Right lobe of liver (tissue), 6 donors: ENCODE results near the gene TMEM92. TPM values are rescaled to one million over a fixed set of nuclear protein-coding genes. Genes with fewer than 3 reads are reported as not detected.

ENCODE experiments used
- ATAC-seq, 4 donors: fragments of 200-7000 bp; cut with Tn5 transposase; one replicate each; pipeline ENCODE4 v1.9.1; 2020; ENCODE audit warnings: mild to moderate bottlenecking in 4 of 4, moderate library complexity in 4 of 4
- DNase-seq, 3 donors: peaks; one replicate each; pipeline ENCODE4 v3.0.0-alpha.2; 2020
- H3K27ac ChIP-seq, 3 donors: fragments of 200-600 bp; one replicate each; pipeline ENCODE4 v1.8.0; 2022
- H3K27me3 ChIP-seq, 2 donors: fragments of 200-600 bp; one replicate each; pipeline ENCODE4 v1.8.0; 2022
- H3K36me3 ChIP-seq, 4 donors: fragments of 200-600 bp; sonication (generic) in 1 of 4; one replicate each; pipeline versions ENCODE4 v1.5.1 to v1.8.0; 2017 to 2022; ENCODE audit warnings: control low read depth in 1 of 4
- H3K4me1 ChIP-seq, 4 donors: fragments of 200-600 bp; sonication (generic) in 1 of 4; one replicate each; pipeline versions ENCODE4 v1.5.1 to v1.8.0; 2017 to 2022; ENCODE audit warnings: control low read depth in 1 of 4
- H3K4me3 ChIP-seq, 3 donors: fragments of 200-600 bp; one replicate each; pipeline ENCODE4 v1.8.0; 2022
- H3K9me3 ChIP-seq, 4 donors: fragments of 200-600 bp; sonication (generic) in 1 of 4; one replicate each; pipeline versions ENCODE4 v1.5.1 to v1.8.0; 2017 to 2022; ENCODE audit warnings: control low read depth in 1 of 4
- CTCF ChIP-seq, 4 donors: fragments of 200-600 bp in 3 of 4; fragments of 450-650 bp in 1 of 4; IDR thresholded peaks; one replicate each; pipeline versions ENCODE4 v1.5.1 to v1.8.0; 2016 to 2022; ENCODE audit warnings: antibody characterized with exemption in 4 of 4, mild to moderate bottlenecking in 2 of 4
- POLR2A ChIP-seq: fragments of 450-650 bp; IDR thresholded peaks from one replicate; pipeline ENCODE4 v1.6.1; 2017; ENCODE audit warnings: antibody characterized with exemption, mild to moderate bottlenecking
- WGBS: methylation state at CpG from one replicate; pipeline ENCODE4 v1.1.6; 2018; ENCODE audit warnings: low coverage, low lambda C conversion rate; ENCODE audit not compliant: insufficient coverage; ENCODE audit errors: missing lambda C conversion rate; 5-methylcytosine and 5-hydroxymethylcytosine counted together
- intact Hi-C, 2 donors: fragments of 100-400 bp; cut with DNase I; formaldehyde crosslinking; loops; one replicate each; pipeline versions ENCODE4 v1.11.2 to v1.14.1; 2022
- total RNA-seq, 6 experiments: library from RNA; depleted of rRNA in 2 of 6; stranded (reverse); fragments of >200 nt in 2 of 6; fragmentation: NEBNext Ultra II Directional in 3 of 6; extraction: Animal tissue kit (Norgen Biotek cat#: 25700) in 3 of 6; gene quantifications; one replicate each; pipeline versions ENCODE4 v1.1.0 to v1.2.4, GENCODE V29; 2016 to 2023
- donor health status: DM: no; HTN: yes; CAD: no.
- donor health status: DM: no; HTN: no; CAD: no.
- donor health status: DM: no; HTN: no; CAD: no.
- donor health status: DM: no; HTN: yes; CAD: no.
- donor health status: DM: no; HTN: yes; CAD: no.

TMEM92 gene
- total RNA-seq, 6 experiments from 2014 or later: 1.5 to 20.0 (median 8.7) TPM

- no peaks in the 10 kb centered on the region for H3K9me3 ChIP-seq
- intact Hi-C loops: no loop called here
- DNase-seq: no peak
- H3K36me3 ChIP-seq: no peaks in the 10 kb centered on the region
- H3K27me3 ChIP-seq: no peaks in the 10 kb centered on the region
- ATAC-seq: no peak
- H3K4me1 ChIP-seq: no peaks in the 10 kb centered on the region
- no peak overlapping the region for H3K4me3 ChIP-seq
- TF ChIP-seq POLR2A (no peak), CTCF (IDR thresholded peaks at IDR 0.05) (no peak)
- H3K27ac ChIP-seq: no peak overlapping the region
- 58% methylated on average over 5 of the region's 10 CpGs for WGBS
Observed at GRCh38 chr17:50256826-50257618, 17.2 kb upstream of the TMEM92 start.

- ATAC-seq: no peak
- whole genome bisulfite sequencing: no CpG with 5 or more reads among the region's 15 CpGs
Observed at GRCh38 chr17:50257676-50258224, 16.5 kb upstream of the TMEM92 start.

GRCh38 chr17:50258647-50259476 lies 15.4 kb upstream of the TMEM92 start:
- intact Hi-C loops: no loop called here
- ATAC-seq: no peak
- Histone ChIP-seq H3K27me3 (no peaks in the 10 kb centered on the region), H3K4me1 (no peaks in the 10 kb centered on the region), H3K36me3 (no peaks in the 10 kb centered on the region), H3K27ac (no peak overlapping the region), H3K4me3 (no peak overlapping the region), H3K9me3 (no peaks in the 10 kb centered on the region)
- no peak for TF ChIP-seq POLR2A
- no peak for TF ChIP-seq CTCF (IDR thresholded peaks at IDR 0.05)
- 65% methylated on average over 5 of the region's 13 CpGs for WGBS
- DNase-seq: no peak

More at GRCh38 chr17:50257676-50258224, 16.5 kb upstream of the TMEM92 start:
- intact Hi-C loops: no loop called here
- TF ChIP-seq CTCF (IDR thresholded peaks at IDR 0.05) (no peak), POLR2A (no peak)
- Histone ChIP-seq H3K4me3 (no peak overlapping the region), H3K27ac (no peak overlapping the region), H3K27me3 (no peaks in the 10 kb centered on the region), H3K9me3 (no peaks in the 10 kb centered on the region), H3K36me3 (no peaks in the 10 kb centered on the region), H3K4me1 (no peaks in the 10 kb centered on the region)
- DNase-seq: no peak

GRCh38 chr17:50259477-50260324 lies 14.6 kb upstream of the TMEM92 start:
- intact Hi-C loops: no loop called here
- Histone ChIP-seq H3K27me3 (no peaks in the 10 kb centered on the region), H3K4me1 (no peaks in the 10 kb centered on the region), H3K4me3 (no peak overlapping the region), H3K9me3 (no peaks in the 10 kb centered on the region), H3K27ac (no peak overlapping the region), H3K36me3 (no peaks in the 10 kb centered on the region)
- 100% methylated on average over 1 of the region's 19 CpGs for WGBS
- TF ChIP-seq CTCF (IDR thresholded peaks at IDR 0.05) (no peak), POLR2A (no peak)
- DNase-seq: no peak
- ATAC-seq: no peak
